Ramos (cell line): ENCODE measurements around the gene DDX17.
"Not testable (repeated sequence)": the region's sequence is repeated elsewhere in the genome, so short reads cannot be mapped to it uniquely, and the experiment has no call there.

Source experiments
- in situ Hi-C: fragments of 300-500 bp; cut with MboI; formaldehyde crosslinking; loops from one replicate; pipeline ENCODE4 v1.14.3; 2022; ENCODE audit warnings: low sequenced_read_pairs; ENCODE audit not compliant: unreplicated experiment

The DDX17 gene

DNA sequence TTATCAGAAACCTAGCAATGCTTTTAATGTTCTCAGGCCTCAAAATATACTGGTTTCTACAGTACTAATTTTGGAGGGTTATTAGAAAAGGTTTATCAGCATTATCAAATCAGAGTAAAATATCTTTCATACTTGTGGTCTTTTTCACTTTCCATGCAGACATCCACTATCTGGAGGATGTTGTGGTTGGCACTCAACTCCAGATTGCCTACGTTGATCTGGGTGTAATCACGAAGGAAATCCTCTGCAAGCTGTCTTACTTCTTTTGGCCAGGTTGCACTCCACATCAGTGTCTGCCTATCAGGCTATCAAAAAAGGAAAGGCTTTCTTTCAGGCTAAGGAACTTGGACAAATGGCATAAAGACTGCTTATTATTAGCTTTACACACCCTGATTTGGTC is 11.6 kb downstream of the DDX17 start:
- in situ Hi-C loops, result no loop called here

DNA sequence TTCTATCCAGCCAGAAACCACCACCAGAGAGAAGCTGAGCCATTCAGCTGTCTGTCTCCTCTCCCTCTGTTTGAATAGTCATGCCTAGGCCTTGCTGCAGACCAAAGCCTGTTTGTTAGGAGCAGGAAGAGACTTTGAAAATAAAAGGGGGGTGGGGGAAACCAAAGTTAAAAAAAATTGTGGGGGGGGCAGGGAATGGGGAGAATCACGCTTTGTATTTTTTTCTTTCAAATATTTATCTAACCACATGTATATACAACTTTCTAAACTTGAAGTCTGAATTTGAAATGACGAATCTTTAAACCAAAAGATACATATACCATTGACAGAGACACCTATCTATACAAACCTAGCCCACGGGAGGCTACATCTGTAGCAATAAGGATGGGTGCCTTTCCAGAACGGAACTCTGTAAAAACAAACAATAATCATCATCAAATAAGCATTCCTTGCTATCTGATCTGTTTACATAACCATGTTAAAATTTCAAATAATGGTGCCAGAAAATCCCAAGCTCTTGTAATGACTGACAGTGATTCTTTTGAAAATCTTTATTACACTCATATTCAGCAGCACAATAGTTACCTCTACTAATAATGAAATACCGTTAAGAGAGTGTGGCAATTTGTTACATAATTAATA is 14.3 kb downstream of the DDX17 start:
- in situ Hi-C loops, result no loop called here

DNA sequence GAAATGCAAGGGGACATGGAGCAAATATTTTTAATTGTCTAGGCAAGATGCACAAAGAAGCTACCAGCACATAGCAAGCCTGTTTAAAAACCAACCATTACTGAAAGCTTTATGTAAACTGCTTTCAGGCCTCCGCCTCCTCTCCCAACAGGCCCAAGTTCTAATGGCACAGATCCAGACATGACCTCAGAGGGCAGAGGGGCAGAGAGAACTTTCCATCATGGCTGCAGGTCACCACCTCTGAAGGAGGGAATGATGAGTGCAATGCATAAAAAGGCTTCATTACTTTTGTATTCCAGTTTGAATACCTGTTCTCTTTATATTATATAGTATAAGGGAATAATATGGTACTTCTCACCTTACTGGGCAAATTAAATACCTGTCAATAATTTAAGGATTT is 15.2 kb downstream of the DDX17 start:
- in situ Hi-C loops, result no loop called here

DNA sequence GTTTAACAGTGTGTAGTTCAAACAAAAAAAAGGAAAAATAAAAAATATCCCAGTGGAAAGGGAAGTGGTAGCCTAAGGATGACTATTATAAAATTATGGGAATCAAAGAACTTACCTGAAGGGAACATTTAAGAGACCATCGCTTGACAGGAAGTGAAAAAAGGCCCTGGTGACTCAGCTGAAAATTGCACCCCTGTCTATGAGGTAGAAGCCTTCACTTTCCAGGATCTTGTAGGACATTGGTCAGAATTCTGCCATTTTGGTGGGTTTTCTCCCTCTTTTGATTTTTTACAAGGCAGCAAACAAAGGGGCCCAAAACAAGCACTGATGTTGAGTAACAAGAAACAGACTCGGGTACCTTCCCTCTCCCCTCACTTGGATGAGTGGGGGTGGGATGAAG is 15.6 kb downstream of the DDX17 start:
- in situ Hi-C loops, result no loop called here

DNA sequence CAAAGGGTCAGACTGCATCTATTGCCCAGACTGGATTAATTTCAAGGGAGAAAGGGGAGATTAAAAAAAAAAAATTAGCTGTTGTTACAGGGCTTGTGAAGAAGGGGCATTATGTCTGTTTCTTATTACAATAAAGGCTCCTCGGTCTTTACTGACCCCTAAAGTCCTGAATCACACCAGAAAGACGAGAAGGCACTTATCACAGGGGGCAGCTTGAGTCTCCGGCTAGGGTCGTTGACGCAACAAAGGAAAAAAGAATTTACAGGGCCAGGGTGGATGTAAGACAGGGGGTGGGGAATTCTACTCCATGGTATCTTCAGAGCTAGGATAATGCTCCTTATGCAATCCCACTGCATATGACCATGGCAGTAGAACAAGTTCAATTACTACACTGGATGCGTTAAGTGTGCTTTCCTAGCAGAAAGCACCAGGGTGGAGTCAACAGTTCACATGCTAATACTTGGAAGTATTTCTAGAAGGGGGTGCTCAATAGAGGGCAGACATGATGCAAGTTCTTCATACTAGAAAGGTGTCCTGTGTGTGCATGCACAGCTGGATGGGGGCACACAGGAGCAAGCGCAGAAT is 16.5 kb downstream of the DDX17 start:
- in situ Hi-C loops, result no loop called here

DNA sequence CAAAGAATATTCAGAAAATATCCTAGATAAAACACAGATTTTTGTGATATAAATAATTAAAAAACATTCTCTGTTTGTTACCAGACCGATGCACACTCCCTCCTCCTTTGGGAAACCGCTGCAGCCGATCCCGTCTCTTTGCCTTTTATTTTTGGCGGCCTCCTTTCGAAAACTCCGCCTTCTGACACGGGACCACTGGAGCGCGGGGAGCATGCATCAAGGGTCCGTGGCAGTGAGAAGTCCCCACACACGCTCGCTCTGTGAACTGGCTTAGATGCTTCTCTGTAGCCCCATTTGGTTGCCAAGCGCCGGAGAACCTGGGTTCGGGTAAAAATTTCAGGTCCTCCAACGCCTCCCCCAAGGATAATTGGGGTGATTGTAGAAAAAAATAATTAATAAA is 17.0 kb downstream of the DDX17 start:
- in situ Hi-C loops, result no loop called here

DNA sequence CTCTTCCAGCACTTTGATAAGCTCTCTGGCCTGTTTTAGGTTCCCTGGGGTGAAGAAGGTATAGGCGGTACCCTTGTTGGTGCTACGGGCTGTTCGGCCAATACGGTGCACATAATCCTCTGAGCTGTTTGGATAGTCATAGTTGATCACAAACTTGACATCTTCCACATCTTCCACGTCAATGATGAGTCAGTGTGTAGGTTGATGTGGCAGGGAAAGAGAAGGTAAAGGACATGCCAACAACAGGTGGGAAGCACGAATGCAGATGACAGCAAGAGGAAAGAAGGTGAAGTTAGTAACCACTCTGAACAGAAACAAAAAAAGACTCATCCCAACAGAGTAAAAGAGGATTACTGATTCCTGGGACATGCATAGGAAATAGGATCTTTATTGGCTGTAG is 18.2 kb downstream of the DDX17 start:
- in situ Hi-C loops, result no loop called here

DNA sequence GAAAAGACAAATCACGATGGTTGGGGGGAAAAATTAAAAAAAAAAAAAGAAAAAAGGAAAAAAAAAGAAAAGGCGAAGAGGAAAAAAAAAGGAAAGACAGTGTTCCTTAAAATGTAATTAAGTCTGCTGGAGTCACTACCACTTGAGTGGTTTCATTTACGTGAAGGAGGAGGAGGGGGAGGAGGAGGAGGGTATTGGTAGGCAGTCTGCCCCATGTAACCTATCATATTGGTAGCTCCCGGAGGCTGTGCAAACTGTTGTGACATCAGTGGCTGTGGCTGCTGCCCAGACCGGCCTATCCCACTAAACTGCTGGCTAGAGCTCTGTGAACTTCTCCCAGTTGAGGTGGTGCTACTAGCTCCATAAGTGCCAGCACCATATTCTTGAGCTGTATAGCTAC is 20.3 kb downstream of the DDX17 start:
- in situ Hi-C loops, result no loop called here

DNA sequence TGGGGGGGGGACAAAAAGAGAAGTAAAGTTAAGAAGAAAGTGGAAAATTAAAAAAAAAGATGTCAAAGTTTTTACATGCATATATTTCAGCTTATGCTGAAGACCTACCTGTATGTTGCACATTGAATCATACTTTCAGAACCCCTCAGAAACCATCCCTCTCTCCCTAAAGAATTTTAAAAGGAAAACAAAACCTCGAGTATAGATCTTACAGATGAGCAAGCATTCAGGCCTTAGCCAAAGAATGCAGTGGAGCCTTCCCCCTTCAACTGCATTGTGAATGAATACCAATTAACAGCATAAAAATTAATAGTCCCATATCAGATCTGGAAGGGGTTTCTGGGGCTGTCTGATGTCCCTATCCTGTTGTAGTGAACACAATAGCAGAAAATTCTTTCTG is 21.9 kb downstream of the DDX17 start:
- in situ Hi-C loops, result no loop called here

DNA sequence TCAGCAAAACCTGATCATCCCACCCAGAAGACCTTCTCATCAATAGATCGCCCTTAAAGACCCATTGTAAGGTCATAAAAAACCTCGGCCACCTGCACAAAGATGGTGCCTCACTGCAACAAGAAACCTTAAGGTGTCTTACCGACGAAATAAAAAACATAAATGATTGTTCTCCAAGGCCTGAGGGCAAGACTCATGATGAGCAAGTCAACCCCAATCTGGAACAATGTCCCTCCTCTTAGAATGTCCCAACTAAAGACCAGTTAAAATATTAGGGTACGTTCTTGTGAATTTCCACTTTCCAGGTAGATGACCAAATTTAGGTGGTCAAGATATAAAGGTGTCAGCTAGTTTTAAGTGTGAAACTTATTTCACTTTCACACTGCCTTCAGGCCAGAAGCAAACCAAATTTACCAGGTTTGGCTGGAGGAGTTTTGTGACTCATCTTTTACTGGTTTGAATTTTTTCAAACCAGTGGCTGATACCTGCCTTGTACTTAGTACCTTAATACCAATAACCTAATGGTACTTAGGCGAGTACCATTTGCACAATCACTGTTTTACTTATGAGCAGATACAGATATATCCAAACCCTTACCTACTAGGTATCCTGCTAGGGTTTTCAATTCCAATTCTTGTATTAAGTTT is 23.3 kb downstream of the DDX17 start:
- in situ Hi-C loops, result no loop called here

DNA sequence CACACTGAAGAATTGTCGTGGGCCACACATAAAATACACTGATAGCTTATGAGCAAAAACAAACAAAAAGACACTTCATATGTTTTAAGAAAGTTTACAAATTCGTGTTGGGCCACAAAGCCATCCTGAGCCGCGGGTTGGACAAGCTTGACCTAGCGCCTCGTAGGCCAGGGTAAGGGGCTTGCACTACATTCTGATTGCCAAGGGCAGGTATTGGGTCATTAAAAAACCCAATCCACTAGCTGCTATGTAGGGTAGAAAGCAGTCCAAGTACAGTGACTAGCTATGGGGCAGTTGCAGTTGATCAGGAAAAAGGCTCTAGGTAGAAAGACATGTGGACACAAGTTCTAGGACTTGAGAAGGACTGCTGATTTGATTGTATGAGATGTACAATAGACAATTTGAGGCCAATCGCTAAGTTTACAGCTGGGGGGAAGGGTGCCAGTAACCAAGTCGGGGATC is 24.2 kb downstream of the DDX17 start:
- in situ Hi-C loops, result no loop called here

DNA sequence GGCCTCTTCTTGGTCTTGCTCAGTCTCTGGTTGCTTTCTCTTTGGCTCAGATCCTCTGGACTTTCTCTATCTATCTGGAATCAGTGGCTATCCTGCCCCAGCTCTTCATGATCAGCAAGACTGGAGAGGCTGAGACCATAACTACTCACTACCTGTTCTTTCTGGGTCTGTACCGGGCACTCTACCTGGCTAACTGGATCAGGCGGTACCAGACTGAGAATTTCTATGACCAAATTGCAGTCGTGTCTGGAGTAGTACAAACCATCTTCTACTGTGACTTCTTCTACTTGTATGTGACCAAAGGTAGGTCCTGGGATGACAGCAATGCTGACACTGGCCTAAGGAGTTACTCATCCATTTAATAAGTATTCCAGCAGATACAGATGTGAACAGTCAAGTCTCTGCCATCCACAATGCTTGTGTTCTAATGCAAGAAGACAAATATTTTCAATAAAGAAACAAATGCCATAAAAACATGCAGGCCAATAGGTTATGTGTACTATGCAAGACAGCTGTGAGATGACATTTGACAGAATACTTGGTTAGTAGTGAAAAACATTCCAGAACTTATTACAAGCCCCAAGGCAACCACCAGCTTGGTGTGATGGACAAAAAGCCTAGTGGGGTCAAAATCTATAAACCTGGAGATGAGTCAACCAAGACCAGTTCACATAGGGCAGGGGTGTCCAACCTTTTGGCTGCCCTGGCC is 24.8 kb downstream of the DDX17 start:
- in situ Hi-C loops, result no loop called here

DNA sequence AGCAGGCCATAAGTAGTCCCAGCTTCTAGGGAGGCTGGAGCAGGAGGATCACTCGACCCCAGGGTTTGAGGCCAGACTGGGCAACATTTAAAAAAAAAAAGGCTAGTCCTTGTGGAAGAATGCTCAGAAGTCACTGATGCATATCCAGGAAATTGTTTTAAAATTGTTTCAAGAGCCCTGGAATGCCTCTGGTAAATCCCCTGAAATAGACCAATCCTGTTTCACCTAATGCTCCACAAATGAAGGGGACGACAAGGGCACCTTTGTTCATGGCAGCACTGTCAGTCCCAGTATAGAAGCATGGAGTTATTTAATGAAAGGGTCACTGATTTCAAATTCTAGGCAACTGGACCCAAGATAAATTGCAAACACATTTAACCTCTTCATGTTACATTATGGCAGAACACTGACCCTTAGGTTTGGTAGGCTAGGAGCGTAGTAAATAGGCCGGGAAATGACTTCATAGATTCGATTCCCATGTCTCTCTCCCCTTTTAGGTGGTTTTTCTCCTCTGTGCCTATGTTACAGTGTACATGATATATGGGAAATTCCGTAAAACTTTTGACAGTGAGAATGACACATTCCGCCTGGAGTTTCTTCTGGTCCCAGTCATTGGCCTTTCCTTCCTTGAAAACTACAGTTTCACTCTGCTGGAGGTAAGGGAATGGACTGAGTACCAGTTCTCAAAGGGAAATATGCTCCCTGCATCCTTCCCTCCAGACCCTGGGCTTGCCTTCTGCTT is 26.8 kb downstream of the DDX17 start:
- in situ Hi-C loops, result no loop called here

DNA sequence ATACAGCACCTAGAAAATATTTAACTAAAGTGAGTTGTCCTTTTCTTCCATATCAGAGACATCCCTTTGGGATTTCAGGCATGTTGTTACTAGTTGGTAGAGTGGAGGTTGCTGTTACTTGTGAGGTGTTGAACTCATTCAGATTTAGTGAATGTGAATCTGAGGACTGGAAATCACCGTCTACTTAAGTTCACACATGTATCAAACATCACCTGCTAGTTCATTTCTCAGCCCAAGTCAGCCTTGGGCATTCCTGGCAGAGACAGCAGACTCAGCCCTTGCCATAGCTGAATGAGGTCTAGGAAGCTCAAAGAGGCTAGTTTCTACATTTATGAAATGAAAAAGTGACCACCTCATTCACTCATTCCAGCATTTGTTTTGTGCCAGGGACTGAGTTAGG is 28.5 kb downstream of the DDX17 start:
- in situ Hi-C loops, result no loop called here

DNA sequence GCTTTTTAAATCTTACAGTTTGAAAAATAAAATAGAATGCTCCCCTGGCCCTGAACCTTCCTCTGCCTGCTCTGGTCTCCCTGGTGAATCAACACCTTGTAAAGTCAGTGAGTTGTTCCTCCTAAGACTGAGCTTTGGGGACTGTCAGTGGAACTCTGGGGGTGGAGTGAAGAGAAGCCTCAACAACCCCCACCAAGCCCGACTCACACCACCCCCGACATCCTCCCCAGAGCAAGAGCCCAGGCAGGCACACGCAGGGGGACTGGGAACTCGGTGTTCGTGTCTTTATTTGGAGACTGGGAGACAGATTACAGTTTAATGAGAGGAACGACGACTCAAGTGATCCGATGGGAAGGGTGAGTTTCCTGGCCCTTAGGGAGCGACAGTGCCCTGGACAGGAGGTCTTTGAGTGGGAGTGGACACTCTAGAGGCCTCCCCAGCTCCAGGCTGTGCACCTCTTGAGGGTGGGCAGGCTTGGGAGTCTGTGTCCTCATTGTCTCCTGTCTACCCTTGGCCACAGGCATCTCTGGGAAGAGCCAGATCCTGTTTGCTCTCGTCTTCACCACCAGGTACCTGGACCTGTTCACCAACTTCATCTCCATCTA is 32.0 kb downstream of the DDX17 start:
- in situ Hi-C loops, result no loop called here

DNA sequence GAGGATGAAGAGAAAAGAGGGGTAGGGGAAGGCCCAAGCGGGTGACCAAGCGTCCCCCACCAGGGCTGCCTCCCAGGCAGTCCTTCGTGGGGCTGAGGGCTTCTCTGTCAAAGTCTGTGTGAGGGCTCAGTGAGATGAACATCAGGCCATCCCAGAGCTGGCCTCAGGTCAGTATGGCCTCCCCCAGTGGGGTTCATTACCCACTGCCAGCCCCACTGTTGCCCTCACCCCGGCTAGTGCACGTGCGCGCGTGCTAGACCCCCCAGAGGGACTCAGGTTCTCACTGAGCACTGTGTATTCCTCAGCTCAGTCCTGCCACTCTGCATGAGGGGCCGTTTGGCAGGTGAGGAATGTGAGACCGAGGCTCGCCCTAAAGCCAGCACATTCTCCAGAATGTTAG is 34.9 kb downstream of the DDX17 start:
- in situ Hi-C loops, result no loop called here

DNA sequence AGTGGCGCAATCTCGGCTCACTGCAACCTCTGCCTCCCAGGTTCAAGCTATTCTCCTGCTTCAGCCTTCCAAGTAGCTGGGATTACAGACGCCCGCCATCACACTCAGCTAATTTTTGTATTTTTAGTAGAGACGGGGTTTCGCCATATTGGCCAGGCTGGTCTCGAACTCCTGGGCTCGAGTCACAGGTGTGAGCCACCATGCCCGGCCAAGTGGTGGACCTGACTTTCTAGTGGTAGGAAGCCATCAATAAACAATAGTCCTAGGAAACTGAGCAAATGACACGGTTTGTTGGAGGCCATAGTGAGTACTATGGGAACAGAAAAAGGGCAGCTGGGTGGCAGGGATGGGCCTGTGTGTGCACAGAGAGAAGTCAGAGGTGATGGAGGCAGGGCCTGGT is 35.9 kb downstream of the DDX17 start:
- in situ Hi-C loops, result not testable (repeated sequence)

DNA sequence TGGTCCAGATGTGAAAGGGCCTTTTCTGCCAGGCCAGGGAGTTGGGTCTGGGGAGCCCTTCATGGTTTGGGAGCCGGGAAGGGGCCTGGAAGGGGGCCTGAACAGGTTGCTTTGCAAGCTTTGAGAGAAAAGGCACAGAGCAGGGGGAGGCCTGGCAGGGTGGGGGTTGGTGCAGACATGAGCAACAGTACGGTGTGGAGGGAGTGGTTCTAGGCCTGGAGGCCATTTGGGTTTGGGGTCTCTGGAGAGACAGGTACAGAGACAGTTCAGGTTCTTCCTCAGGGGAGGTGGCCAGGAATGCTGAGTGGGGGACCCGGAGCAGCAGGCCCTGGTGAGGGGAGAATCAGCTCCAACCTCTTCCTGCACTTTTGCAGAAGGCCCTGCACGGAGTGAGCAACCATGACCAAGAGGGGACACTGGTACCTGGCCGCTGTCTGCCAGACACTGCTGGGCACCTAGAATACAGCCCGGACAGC is 36.8 kb downstream of the DDX17 start:
- in situ Hi-C loops, result no loop called here

DNA sequence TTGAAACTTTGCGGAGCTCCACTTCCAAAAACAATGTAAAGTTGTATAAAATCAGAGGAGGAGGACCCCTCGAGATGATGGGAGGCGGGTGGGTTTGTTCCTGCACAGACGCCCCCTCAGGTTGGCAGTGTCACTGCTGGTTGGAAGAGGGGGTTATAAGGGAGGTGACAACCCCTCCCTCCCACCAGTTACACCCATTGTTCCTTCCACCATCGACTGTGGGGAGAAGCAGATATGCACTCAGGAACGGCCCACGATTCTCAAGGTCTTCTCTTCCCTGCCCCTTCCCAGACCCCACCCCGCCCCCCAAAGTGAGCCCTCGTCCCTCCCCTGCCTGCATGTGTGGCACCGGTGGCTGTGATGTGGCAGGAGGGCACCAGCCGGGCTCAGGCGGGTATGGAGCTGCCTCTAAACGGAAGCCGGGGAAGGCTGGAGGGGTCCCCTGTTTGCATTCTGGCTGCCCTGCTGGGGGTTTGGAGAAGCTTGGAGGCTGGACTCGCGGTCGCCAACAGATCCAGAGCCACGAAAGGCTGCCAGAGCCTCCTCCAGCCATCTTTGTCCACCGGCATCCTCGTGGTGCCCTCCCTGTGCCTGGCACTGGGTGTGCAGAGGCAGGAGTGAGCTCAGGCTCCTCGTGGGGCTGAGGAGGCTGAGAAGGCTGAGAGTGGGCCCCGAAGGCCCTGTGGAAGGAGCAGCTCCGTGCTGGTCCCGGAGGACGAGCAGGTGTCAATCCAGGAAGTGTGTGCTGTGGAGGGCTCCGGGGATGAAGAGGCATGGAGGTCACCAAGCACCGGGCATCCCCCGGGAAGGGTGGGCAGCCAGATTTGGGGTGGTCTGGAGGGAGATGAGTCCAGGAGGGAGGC is 37.4 kb downstream of the DDX17 start:
- in situ Hi-C loops, result no loop called here
